ENCODE data around the gene ANP32B. TPM values are rescaled to one million over a fixed set of nuclear protein-coding genes. Genes with fewer than 3 reads are reported as not detected.
"Not testable (repeated sequence)": the region's sequence is repeated elsewhere in the genome, so short reads cannot be mapped to it uniquely, and the experiment has no call there.

Gene ANP32B
- total and polyA plus RNA-seq, 11 donors = 16.3 to 78.3 (median 57.8) TPM

GRCh38 chr9:97941323-97941722 lies 41.8 kb upstream of the ANP32B start:
- Histone ChIP-seq H3K9me3 (no peaks in the 10 kb centered on the region), H3K36me3 (no peaks in the 10 kb centered on the region), H3K27ac (no peak overlapping the region), H3K4me1 (peaks cover 0 to 11% (median 0%) of the 10 kb centered on the region in 12 donors), H3K4me3 (no peak overlapping the region), H3K27me3 (peaks cover 0 to 27% (median 0%) of the 10 kb centered on the region in 9 donors)
- 74 to 85% (median 76%) methylated on average over 1 of the region's 1 CpG for WGBS, 4 donors
- no peak for DNase-seq
- ATAC-seq = no peak
- intact Hi-C loops (cut with DNase I) = no loop called here
- no peak for TF ChIP-seq CTCF (IDR thresholded peaks at IDR 0.05)
- TF ChIP-seq POLR2A (IDR thresholded peaks at IDR 0.05) = no peak

DNA sequence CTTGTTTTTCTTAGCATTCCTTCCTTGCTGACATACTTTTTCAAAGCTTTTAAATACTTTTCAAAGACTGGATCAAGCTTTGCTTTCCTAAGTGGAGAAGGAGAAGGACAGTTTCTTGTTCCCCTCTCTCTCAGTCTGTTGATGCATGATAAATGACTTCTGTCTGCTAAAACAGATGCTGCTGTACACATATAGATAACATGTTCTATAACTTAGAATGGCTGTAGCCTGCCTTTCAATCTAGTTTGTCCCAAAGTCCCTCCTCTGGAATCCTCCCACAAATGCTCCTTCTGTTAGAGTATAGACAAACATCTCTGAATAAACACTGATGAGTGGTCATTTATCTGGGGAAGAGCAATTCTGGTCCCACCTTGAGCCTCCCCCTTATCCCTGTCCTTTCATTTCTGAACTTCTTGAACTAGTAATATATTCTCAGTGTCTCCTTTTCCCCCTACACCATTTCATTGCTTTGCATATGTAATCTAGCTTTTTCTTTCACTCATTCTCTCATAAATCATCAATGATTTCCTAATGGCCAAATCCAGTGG lies 39.8 kb upstream of the ANP32B start:
- peaks cover 0 to 1% (median 0%) of the 10 kb centered on the region in 12 donors for H3K4me1 ChIP-seq
- intact Hi-C loops (cut with DNase I) = no loop called here
- peaks cover 0 to 9% (median 0%) of the 10 kb centered on the region in 9 donors for H3K27me3 ChIP-seq
- no peak overlapping the region for H3K4me3 ChIP-seq
- TF ChIP-seq CTCF (IDR thresholded peaks at IDR 0.05) (no peak), POLR2A (IDR thresholded peaks at IDR 0.05) (no peak)
- no peak for ATAC-seq
- H3K27ac ChIP-seq = no peak overlapping the region
- DNase-seq = no peak
- H3K36me3 ChIP-seq = no peaks in the 10 kb centered on the region
- no peaks in the 10 kb centered on the region for H3K9me3 ChIP-seq

GRCh38 chr9:97944612-97945011 lies 38.5 kb upstream of the ANP32B start:
- Histone ChIP-seq H3K4me1 (no peaks in the 10 kb centered on the region), H3K27ac (no peak overlapping the region), H3K9me3 (no peaks in the 10 kb centered on the region), H3K36me3 (no peaks in the 10 kb centered on the region), H3K27me3 (peaks cover 0 to 4% (median 0%) of the 10 kb centered on the region in 9 donors), H3K4me3 (no peak overlapping the region)
- TF ChIP-seq CTCF (IDR thresholded peaks at IDR 0.05) (no peak), POLR2A (IDR thresholded peaks at IDR 0.05) (no peak)
- ATAC-seq (no peak), DNase-seq (no peak)
- intact Hi-C loops (cut with DNase I) = no loop called here
- WGBS, 4 donors = 70 to 79% (median 78%) methylated on average over 3 of the region's 3 CpGs

DNA sequence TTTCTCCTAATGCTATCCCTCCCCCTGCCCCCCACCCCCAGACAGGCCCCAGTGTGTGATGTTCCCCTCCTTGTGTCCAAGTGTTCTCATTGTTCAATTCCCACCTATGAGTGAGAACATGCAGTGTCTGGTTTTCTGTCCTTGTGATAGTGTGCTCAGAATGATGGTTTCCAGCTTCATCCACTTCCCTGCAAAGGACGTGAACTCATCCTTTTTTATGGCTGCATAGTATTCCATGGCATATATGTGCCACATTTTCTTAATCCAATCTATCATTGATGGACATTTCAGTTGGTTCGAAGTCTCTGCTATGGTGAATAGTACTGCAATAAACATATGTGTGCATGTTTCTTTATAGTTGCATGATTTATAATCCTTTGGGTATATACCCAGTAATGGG lies 37.7 kb upstream of the ANP32B start:
- peaks cover 0 to 10% (median 0%) of the 10 kb centered on the region in 9 donors for H3K27me3 ChIP-seq
- WGBS, 4 donors = 74 to 83% (median 79%) methylated on average over 2 of the region's 2 CpGs
- H3K36me3 ChIP-seq; H3K4me1 ChIP-seq; ATAC-seq; intact Hi-C loops (cut with DNase I); H3K4me3 ChIP-seq; H3K27ac ChIP-seq; H3K9me3 ChIP-seq; DNase-seq: not testable (repeated sequence)

- H3K36me3 ChIP-seq; H3K27ac ChIP-seq; H3K4me3 ChIP-seq; ATAC-seq; H3K9me3 ChIP-seq; H3K4me1 ChIP-seq; intact Hi-C loops (cut with DNase I); DNase-seq: not testable (repeated sequence)
- 43 to 70% (median 67%) methylated on average over 2 of the region's 2 CpGs for WGBS, 4 donors
- H3K27me3 ChIP-seq = peaks cover 0 to 16% (median 5%) of the 10 kb centered on the region in 9 donors
These were observed 36.0 kb upstream of the ANP32B start for GRCh38 chr9:97947094-97947493.

GRCh38 chr9:97950873-97951272 lies 32.3 kb upstream of the ANP32B start:
- H3K9me3 ChIP-seq; intact Hi-C loops (cut with DNase I); H3K36me3 ChIP-seq; DNase-seq; ATAC-seq; H3K27ac ChIP-seq; H3K4me3 ChIP-seq; H3K4me1 ChIP-seq: not testable (repeated sequence)
- peaks cover 0 to 16% (median 5%) of the 10 kb centered on the region in 9 donors for H3K27me3 ChIP-seq
- 84 to 89% (median 86%) methylated on average over 5 of the region's 5 CpGs; no CpG with 5 or more reads in 1 of the 4 donors for WGBS, 4 donors

All from heart left ventricle (tissue), 16 donors.